Calu3 (cell line): ENCODE data around the gene PPARA. TPM values are rescaled to one million over a fixed set of nuclear protein-coding genes. Genes with fewer than 3 reads are reported as not detected.

Experiments used
- BruUV-seq: library from RNA; stranded (reverse); fragments of 400-500 nt; replicated peaks from 2 replicates; lab custom pipeline; 2021; lab: Mats Ljungman, UMichigan
- CTCF ChIA-PET: fragments of 300-600 bp; sonication (Branson Sonifier 250); formaldehyde crosslinking; loops from one replicate; lab custom pipeline; 2022; ENCODE audit warnings: antibody characterized with exemption; lab: Charles Lee
- DNase-seq: peaks from one replicate; pipeline ENCODE4 v3.0.0; 2022
- H3K27ac Mint-ChIP-seq: one replicate; pipeline ENCODE4 v1.8.0; 2022; ENCODE audit warnings: mixed read lengths; ENCODE audit not compliant: unreplicated experiment
- H3K27me3 Mint-ChIP-seq: one replicate; pipeline ENCODE4 v1.8.0; 2022; ENCODE audit warnings: mixed read lengths; ENCODE audit not compliant: unreplicated experiment
- H3K36me3 Mint-ChIP-seq: one replicate; pipeline ENCODE4 v1.8.0; 2022; ENCODE audit warnings: mild to moderate bottlenecking, moderate library complexity, mixed read lengths; ENCODE audit not compliant: insufficient read depth, unreplicated experiment
- H3K4me1 Mint-ChIP-seq: one replicate; pipeline ENCODE4 v1.8.0; 2022; ENCODE audit warnings: mild to moderate bottlenecking, low read depth, mixed read lengths; ENCODE audit not compliant: unreplicated experiment
- H3K4me3 Mint-ChIP-seq: one replicate; pipeline ENCODE4 v1.8.0; 2022; ENCODE audit warnings: mild to moderate bottlenecking, low read depth, moderate library complexity, mixed read lengths; ENCODE audit not compliant: unreplicated experiment
- H3K9me3 Mint-ChIP-seq: one replicate; pipeline ENCODE4 v1.8.0; 2022; ENCODE audit warnings: low read depth, mixed read lengths; ENCODE audit not compliant: unreplicated experiment
- intact Hi-C: fragments of 100-400 bp; cut with micrococcal nuclease; formaldehyde crosslinking; loops from one replicate; pipeline ENCODE4 v1.10.0; 2022; ENCODE audit not compliant: unreplicated experiment
- total RNA-seq: library from RNA; stranded (reverse); gene quantifications from 2 replicates; pipeline ENCODE4 v1.2.3, GENCODE V29; 2022
- TF ChIP-seq, protein P1 (sequence below): fragments of 200-600 bp; IDR thresholded peaks from one replicate; pipeline ENCODE4 v1.8.0; 2022; ENCODE audit warnings: antibody characterized with exemption; ENCODE audit not compliant: unreplicated experiment

Gene PPARA
- total RNA-seq, 1 experiment from 2014 or later = 22.7 TPM

DNA sequence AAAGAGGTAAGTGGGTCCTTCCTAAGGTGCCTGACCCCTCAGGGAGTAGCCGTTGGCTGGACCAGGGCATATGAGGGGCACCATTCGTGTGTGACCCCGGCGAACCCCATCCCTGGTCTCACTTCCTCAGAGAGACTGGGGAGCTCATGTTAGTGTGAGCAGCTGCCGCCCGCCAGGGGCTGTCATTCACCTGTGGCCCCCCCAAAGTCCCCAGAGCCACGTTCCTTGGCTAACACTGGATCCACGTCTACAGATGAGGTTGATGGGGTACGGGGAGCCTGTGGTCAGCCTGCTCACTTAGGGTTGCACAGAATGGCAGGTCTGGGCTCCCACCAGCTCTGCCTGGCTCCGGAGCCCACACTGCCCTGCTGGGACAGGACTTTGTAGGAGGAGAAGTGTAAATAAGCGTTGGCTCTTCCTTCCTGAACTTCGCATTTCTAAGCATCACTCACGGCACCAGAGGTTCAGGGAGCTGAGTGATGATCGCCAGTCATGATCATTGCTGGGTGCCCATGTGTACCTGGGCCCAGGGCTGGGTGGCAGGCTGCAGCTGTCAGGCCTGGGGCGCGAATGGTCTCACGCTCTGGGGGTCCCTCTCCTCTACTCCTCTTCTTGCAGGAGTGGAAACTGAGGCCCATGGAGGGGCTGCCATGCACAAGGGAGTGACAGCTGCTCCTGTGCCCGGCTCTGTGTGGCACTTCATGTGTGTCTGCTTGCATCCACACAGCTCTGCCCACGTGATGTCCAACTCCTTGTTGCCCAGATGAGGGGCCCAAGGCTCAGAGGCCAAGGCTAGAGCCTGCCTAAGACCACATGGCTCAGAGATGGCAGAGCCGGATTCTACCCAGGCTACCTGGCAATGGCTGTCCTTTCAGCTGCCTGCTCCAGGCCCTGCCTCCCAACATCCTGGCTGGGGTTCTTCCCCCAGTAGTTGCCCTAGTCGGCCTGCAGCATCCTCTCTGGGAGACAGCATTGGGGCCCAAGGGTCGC lies 128.6 kb downstream of the PPARA start:
- H3K27me3 Mint-ChIP-seq = no peaks in the 10 kb centered on the region
- H3K9me3 Mint-ChIP-seq = no peaks in the 10 kb centered on the region
- CTCF ChIA-PET = interaction anchor here (0.5 kb wide), 1 partner anchor 123 kb away, joined by 6 read pairs; no protein-coding TSS in a partner anchor
- BruUV-seq = no TSS peak
- intact Hi-C loops = no loop called here
- H3K4me3 Mint-ChIP-seq = no peak overlapping the region
- TF ChIP-seq, protein P1, sequence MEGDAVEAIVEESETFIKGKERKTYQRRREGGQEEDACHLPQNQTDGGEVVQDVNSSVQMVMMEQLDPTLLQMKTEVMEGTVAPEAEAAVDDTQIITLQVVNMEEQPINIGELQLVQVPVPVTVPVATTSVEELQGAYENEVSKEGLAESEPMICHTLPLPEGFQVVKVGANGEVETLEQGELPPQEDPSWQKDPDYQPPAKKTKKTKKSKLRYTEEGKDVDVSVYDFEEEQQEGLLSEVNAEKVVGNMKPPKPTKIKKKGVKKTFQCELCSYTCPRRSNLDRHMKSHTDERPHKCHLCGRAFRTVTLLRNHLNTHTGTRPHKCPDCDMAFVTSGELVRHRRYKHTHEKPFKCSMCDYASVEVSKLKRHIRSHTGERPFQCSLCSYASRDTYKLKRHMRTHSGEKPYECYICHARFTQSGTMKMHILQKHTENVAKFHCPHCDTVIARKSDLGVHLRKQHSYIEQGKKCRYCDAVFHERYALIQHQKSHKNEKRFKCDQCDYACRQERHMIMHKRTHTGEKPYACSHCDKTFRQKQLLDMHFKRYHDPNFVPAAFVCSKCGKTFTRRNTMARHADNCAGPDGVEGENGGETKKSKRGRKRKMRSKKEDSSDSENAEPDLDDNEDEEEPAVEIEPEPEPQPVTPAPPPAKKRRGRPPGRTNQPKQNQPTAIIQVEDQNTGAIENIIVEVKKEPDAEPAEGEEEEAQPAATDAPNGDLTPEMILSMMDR = no peak
- no peak for DNase-seq
- H3K36me3 Mint-ChIP-seq = peaks cover 36% of the 10 kb centered on the region
- H3K4me1 Mint-ChIP-seq = no peaks in the 10 kb centered on the region
- H3K27ac Mint-ChIP-seq = no peak overlapping the region

GRCh38 chr22:46280063-46280817 lies 129.9 kb downstream of the PPARA start:
- no peak for DNase-seq
- H3K9me3 Mint-ChIP-seq = no peaks in the 10 kb centered on the region
- H3K4me3 Mint-ChIP-seq = no peak overlapping the region
- no peaks in the 10 kb centered on the region for H3K27me3 Mint-ChIP-seq
- intact Hi-C loops = no loop called here
- H3K4me1 Mint-ChIP-seq = no peaks in the 10 kb centered on the region
- no peak overlapping the region for H3K27ac Mint-ChIP-seq
- H3K36me3 Mint-ChIP-seq = peaks cover 45% of the 10 kb centered on the region
- TF ChIP-seq, protein P1 = no peak
- no TSS peak for BruUV-seq
- CTCF ChIA-PET = interaction anchor here (0.6 to 1.6 kb wide), 2 partner anchors 138 to 159 kb away, joined by 3 to 5 read pairs; no protein-coding TSS in a partner anchor

DNA sequence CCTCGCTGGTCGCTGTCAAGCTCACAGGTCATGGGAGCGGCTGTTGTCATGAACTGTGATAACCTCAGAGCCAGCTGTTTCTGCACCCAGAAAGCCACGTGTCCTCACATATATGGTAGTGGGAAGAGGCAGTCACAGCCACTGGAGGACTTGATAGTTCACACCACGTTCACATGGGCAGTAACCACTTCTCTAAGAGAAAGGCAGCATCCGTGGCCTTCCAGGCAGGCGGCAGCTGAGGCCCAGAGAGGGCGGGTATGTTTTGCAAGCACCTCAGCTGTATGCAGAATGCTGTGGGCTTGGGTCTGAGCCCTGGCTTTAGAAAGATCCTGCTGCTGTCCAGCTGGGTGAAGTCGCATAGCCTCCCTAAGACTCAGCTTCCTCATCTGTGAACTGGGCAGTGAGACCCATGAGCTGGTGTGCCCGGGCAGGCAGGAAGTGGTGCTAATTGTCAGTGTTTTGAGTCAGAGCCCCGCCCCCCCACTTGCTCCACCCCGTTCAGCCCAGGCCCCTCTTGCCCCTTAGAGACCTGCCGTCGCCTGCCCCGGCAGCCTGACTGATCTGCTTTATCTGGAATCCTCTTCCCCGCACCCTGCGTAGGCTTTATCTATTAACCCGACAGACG lies 130.8 kb downstream of the PPARA start:
- no peak for DNase-seq
- intact Hi-C loops = no loop called here
- no peaks in the 10 kb centered on the region for H3K27me3 Mint-ChIP-seq
- CTCF ChIA-PET = interaction anchor here (1.6 kb wide), 1 partner anchor 160 kb away, joined by 3 read pairs; no protein-coding TSS in a partner anchor
- H3K36me3 Mint-ChIP-seq = peaks cover 46% of the 10 kb centered on the region
- H3K9me3 Mint-ChIP-seq = no peaks in the 10 kb centered on the region
- H3K4me3 Mint-ChIP-seq = no peak overlapping the region
- TF ChIP-seq, protein P1 = no peak
- BruUV-seq = no TSS peak
- no peaks in the 10 kb centered on the region for H3K4me1 Mint-ChIP-seq
- H3K27ac Mint-ChIP-seq = no peak overlapping the region
